Activated naive CD4-positive, alpha-beta T cell treated with anti-CD3 and anti-CD28 coated beads for 36 hours (primary cell): ENCODE measurements around the gene ACER3. TPM values are rescaled to one million over a fixed set of nuclear protein-coding genes. Genes with fewer than 3 reads are reported as not detected.
A peak's percentile ranks its signal among the peaks of the same experiment; 100 is the strongest.
"Not testable (repeated sequence)": the region's sequence is repeated elsewhere in the genome, so short reads cannot be mapped to it uniquely, and the experiment has no call there.

ENCODE experiments used
- CTCF ChIA-PET: fragments of 350-600 bp; sonication (Branson Sonifier 250); formaldehyde crosslinking; loops from one replicate; lab custom pipeline; 2021; ENCODE audit warnings: antibody characterized with exemption; lab: Charles Lee
- DNase-seq: peaks from one replicate; pipeline ENCODE4 v3.0.0-alpha.2; 2020
- H3K27ac Mint-ChIP-seq: one replicate; pipeline ENCODE4 v1.8.0; 2021; ENCODE audit warnings: mild to moderate bottlenecking, mixed read lengths
- H3K27me3 Mint-ChIP-seq: one replicate; pipeline ENCODE4 v1.8.0; 2021; ENCODE audit warnings: low read depth, mixed read lengths
- H3K36me3 Mint-ChIP-seq: one replicate; pipeline ENCODE4 v1.8.0; 2021; ENCODE audit warnings: low read depth, mixed read lengths
- H3K4me1 Mint-ChIP-seq: one replicate; pipeline ENCODE4 v1.8.0; 2021; ENCODE audit warnings: low read depth, mixed read lengths
- H3K4me3 Mint-ChIP-seq: one replicate; pipeline ENCODE4 v1.8.0; 2021; ENCODE audit warnings: mild to moderate bottlenecking, moderate library complexity, mixed read lengths
- H3K9me3 Mint-ChIP-seq: one replicate; pipeline ENCODE4 v1.8.0; 2021; ENCODE audit warnings: mixed read lengths
- intact Hi-C: fragments of 100-400 bp; cut with micrococcal nuclease; formaldehyde crosslinking; loops from one replicate; pipeline ENCODE4 v1.15.1; 2023
- total RNA-seq, 2 experiments: library from RNA; stranded (reverse); gene quantifications; one replicate each; pipeline ENCODE4 v1.2.3, GENCODE V29; 2021

Gene ACER3
- total RNA-seq, 2 experiments from 2014 or later: 7.6 to 10.0 TPM

DNA sequence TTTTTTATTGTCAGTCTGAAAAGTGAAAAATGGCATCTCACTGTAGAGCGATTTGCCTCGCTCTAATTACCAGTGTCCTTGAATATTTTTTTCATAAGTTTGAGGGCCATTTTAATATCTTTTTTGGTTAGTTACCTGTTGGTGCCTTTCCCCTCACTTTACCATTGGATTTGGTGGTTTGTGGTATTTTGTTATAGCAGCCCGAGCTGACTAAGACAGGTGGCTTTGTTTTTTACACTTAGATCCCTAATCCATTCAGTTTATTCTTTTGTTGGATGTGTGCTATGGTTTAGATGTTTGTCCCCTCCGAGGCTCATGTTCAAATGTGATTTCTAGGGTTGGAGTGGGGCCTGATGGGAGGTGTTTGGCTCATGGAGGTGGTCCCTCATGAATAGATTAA, 199.5 kb downstream of the ACER3 start:
- DNase-seq: no peak
- CTCF ChIA-PET: interaction anchor here (1.4 to 1.8 kb wide), 2 partner anchors 13 to 31 kb away, joined by 4 to 5 read pairs; no protein-coding TSS in a partner anchor
- intact Hi-C loops: no loop called here
- H3K9me3 Mint-ChIP-seq: peaks cover 9% of the 10 kb centered on the region
- H3K27ac Mint-ChIP-seq: no peak overlapping the region
- no peak overlapping the region for H3K4me3 Mint-ChIP-seq
- H3K36me3 Mint-ChIP-seq: no peaks in the 10 kb centered on the region
- no peaks in the 10 kb centered on the region for H3K27me3 Mint-ChIP-seq
- no peaks in the 10 kb centered on the region for H3K4me1 Mint-ChIP-seq

DNA sequence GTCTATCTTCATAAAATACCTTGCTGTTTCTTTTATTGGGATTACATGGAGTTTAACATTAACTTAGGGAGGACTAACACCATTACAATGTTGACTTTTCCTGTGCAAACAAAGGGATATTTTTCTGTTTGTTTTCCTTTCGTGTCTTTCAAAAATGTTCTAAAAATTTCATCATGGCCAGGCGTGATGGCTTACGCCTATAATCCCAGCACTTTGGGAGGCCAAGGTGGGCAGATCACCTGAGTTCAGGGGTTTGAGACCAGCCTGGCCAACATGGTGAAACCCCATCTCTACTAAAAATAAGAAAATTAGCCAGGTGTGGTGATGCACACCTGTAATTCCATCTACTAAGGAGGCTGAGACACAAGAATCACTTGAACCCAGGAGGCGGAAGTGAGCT, 200.5 kb downstream of the ACER3 start:
- intact Hi-C loops, H3K4me1 Mint-ChIP-seq, H3K4me3 Mint-ChIP-seq, DNase-seq, H3K9me3 Mint-ChIP-seq, H3K27me3 Mint-ChIP-seq, H3K36me3 Mint-ChIP-seq, H3K27ac Mint-ChIP-seq: not testable (repeated sequence)
- CTCF ChIA-PET: interaction anchor here (1.4 to 1.8 kb wide), 2 partner anchors 14 to 30 kb away, joined by 4 to 5 read pairs; no protein-coding TSS in a partner anchor

DNA sequence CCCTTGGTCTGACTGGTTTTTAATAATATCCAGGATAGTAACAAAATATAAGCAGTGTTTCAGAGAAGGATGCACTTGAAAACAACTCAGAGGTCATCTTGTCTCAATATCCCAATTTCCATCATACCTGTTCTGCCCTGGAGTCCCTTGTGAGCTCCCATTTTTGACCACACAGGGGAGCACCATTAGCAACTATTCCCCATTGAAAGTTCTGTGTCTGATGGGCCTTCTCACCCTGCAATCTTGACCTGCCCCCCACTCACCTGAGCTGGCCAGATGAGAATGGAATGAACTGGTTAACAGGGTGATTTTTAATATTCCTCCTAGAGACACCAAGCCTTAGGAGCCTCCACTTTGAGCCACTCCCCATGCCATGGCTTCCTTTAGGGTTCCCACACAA, 202.2 kb downstream of the ACER3 start:
- Mint-ChIP-seq H3K27ac (no peak overlapping the region), H3K27me3 (no peaks in the 10 kb centered on the region), H3K36me3 (no peaks in the 10 kb centered on the region), H3K4me3 (no peak overlapping the region), H3K9me3 (no peaks in the 10 kb centered on the region), H3K4me1 (peaks cover 8% of the 10 kb centered on the region)
- intact Hi-C loops: no loop called here
- CTCF ChIA-PET: interaction anchor here (0.9 to 4.4 kb wide), 3 partner anchors 12 to 28 kb away, joined by 3 to 33 read pairs (median 3); no protein-coding TSS in a partner anchor
- no peak for DNase-seq

DNA sequence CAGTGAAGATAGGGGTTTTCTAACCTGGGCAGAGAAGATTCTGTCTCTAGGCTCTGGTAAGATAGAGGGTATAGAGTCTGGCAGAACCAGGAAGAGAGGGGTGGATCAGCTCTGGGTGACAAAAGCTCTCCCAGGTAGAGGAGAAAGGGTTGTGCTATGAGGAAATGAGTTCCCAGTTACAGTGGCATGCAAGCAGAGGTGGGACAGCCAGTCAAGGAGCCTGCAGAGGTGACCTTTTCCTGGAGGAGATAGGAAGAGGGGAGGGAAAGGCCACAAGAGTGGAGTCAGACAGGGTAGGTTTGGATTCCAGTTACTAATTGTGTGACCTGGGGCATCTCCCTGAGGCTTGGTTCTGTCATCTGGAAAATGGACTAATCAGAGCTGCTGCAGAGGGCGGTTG, 202.7 kb downstream of the ACER3 start:
- intact Hi-C loops: no loop called here
- CTCF ChIA-PET: interaction anchor here (0.9 to 4.4 kb wide), 3 partner anchors 8 to 28 kb away, joined by 3 to 33 read pairs (median 4); no protein-coding TSS in a partner anchor
- Mint-ChIP-seq H3K4me3 (no peak overlapping the region), H3K9me3 (no peaks in the 10 kb centered on the region), H3K36me3 (no peaks in the 10 kb centered on the region), H3K4me1 (peaks cover 9% of the 10 kb centered on the region), H3K27ac (no peak overlapping the region), H3K27me3 (no peaks in the 10 kb centered on the region)
- DNase-seq: no peak

DNA sequence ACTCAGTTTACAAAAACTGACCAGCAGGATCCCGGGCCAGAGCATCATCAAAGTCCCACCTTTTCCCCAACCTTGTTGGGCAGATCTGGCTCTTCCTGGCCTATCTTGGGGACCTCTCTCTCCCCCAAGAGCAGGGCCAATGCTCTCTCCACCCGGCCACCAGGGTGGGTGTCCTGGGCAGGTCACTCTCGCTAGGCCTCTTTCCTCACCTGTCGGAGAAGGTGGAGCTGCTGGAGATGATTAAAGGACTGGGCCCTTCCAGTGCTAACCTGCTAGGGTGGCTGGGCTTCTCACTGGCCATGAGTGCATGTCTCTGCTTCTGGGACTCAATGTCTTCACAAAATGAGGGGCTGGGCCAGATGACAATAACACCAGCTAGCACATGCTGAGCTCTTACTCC, 203.1 kb downstream of the ACER3 start:
- H3K36me3 Mint-ChIP-seq: no peaks in the 10 kb centered on the region
- H3K4me1 Mint-ChIP-seq: peaks cover 10% of the 10 kb centered on the region
- H3K9me3 Mint-ChIP-seq: no peaks in the 10 kb centered on the region
- intact Hi-C loops: no loop called here
- H3K27me3 Mint-ChIP-seq: no peaks in the 10 kb centered on the region
- H3K27ac Mint-ChIP-seq: no peak overlapping the region
- no peak for DNase-seq
- H3K4me3 Mint-ChIP-seq: no peak overlapping the region
- CTCF ChIA-PET: interaction anchor here (1.2 to 4.4 kb wide), 4 partner anchors 9 to 27 kb away, joined by 4 to 33 read pairs (median 6); no protein-coding TSS in a partner anchor

DNA sequence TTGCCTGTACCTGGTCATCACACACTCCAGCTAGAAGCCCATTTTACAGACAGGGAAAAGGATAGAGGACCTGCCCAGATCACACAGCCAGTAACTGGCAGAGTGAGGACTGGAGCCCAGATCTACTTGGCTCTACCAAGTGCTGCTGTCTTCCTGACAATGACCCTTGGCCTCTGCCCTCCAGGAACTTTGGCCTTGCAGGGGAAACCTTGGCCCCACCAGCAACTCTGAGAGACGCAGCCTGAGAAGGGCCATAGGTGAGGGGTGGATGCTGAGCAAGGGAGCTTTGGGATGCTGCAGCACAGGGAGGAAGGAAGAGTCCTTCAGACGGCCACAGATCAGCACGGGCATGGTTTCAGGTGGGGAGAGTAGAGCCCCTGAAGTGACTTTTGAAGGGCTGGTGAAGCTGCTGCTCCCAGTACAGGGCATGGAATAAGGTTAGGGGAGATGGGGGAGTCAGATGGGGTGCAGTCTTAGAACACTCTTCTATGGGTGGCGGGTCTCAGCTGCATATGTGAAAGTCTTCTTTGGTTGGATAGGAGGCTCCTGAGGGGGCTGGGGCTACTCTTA, 204.0 kb downstream of the ACER3 start:
- CTCF ChIA-PET: interaction anchor here (1.0 to 4.4 kb wide), 7 partner anchors 12 to 146 kb away, joined by 3 to 33 read pairs (median 5); no protein-coding TSS in a partner anchor
- intact Hi-C loops: no loop called here
- Mint-ChIP-seq H3K4me3 (no peak overlapping the region), H3K9me3 (no peaks in the 10 kb centered on the region), H3K4me1 (peaks cover 10% of the 10 kb centered on the region), H3K27ac (no peak overlapping the region), H3K27me3 (no peaks in the 10 kb centered on the region), H3K36me3 (no peaks in the 10 kb centered on the region)
- no peak for DNase-seq

DNA sequence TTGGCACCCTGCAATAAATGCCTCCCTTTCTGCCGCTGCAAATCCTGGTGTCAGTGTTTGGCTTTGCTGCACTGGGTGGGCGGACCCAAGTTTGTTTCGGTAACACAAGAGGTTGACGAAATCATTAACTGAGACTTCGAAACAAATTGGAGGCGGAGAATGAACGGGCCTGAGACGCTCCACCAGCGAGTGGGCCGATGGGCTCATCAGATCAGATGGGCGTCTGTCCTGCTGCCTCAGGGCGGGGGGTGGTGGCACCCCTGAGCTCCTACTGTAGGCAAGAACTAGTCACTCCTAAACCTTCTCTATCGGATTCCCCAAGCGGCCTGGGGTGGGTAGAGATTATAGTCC, 205.1 kb downstream of the ACER3 start:
- CTCF ChIA-PET: interaction anchor here (0.5 to 4.4 kb wide), 5 partner anchors 14 to 217 kb away, joined by 3 to 33 read pairs (median 3); no protein-coding TSS in a partner anchor
- peak overlapping the region; percentile 77 for H3K4me3 Mint-ChIP-seq
- H3K36me3 Mint-ChIP-seq: no peaks in the 10 kb centered on the region
- intact Hi-C loops: loop anchor here (1.0 to 2.0 kb wide), 3 partner anchors 17 to 25 kb away; no protein-coding TSS in a partner anchor
- H3K9me3 Mint-ChIP-seq: no peaks in the 10 kb centered on the region
- H3K4me1 Mint-ChIP-seq: peaks cover 10% of the 10 kb centered on the region
- no peak overlapping the region for H3K27ac Mint-ChIP-seq
- H3K27me3 Mint-ChIP-seq: no peaks in the 10 kb centered on the region
- no peak for DNase-seq

DNA sequence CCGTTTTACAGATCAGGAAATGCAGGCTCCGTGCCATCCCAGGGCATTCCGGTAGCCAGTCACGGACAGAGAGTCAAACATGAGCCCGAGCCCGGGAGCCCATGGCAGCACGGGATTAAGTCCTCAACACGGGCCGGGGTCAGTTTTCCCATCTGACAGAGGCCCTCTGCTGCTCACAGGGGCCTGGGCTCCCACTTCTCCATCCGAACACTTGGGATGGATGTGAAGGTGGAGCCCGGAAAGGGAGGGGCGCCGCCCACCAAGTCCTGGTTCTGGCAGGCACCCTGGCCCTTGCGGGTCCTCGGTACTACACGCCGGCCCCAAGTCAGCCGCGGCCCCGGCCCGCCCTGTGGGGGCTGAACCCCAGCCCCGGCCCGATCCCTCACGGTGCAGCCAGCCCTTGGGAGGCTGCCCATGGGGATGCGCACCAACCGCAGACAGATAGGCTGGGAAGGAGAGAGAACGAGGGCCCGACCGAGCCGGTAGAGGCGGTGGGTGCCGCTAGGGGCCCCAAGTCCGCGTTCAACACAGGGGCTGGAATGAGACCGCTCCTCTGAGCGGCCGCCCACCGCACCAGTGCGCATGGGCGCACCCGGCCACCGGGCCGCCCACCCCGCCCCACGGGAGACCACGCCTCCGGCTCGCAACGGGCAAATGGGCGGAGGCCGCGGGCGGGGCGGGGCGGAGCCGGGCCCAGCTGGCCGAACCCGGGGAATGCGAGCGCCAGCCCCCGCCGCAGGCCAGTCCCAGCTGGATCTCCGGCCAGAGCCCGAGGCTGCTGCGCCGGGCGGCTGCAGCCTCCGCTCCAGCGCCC, 205.7 kb downstream of the ACER3 start, which contains the start of gene CAPN5:
Gene CAPN5 (plus strand): TSS at position 743 of the 814 bp plus-strand sequence. CDS start 17,916 bp downstream, outside the sequence.
- Mint-ChIP-seq H3K36me3 (no peaks in the 10 kb centered on the region), H3K9me3 (no peaks in the 10 kb centered on the region), H3K4me3 (peak within 1 kb of the TSS; percentile 77), H3K27me3 (no peaks in the 10 kb centered on the region), H3K4me1 (peaks cover 10% of the 10 kb centered on the region), H3K27ac (no peak within 1 kb of the TSS)
- intact Hi-C loops: loop anchor here (1.0 to 2.0 kb wide), 3 partner anchors 16 to 25 kb away; no protein-coding TSS in a partner anchor
- DNase-seq: peak; percentile 82
- CTCF ChIA-PET: interaction anchor here (1.4 to 4.4 kb wide), 2 partner anchors 15 to 25 kb away, joined by 3 to 33 read pairs; no protein-coding TSS in a partner anchor

DNA sequence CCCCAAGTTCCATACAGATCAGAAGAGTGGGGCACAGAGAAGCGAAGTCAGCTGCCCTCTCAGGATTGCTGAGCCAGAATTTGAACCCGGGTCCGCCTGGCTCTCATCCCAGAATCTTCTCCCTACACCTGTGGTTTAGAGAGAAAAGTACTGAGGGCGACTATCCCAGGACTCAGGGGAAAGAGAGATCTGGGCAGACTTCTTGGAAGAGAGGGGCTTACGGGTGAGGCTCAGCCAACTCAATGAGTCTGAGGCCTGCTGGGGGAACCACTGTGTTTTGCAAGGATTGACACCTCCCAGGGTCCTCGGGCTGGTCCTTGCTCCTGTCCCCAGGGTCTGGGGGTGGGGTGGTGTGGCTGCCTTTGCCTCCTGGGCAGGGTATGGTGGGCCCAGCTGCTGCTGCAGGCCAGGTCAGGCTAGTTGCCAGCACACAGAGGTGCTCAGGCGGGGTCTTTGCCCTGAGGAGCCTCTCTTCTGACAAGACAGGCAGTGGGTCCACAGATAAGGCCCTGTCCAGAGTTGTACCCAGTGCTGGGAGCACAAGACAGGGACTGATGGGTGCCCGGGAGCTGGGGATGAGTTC, 207.2 kb downstream of the ACER3 start:
- Mint-ChIP-seq H3K4me1 (peaks cover 19% of the 10 kb centered on the region), H3K9me3 (no peaks in the 10 kb centered on the region), H3K36me3 (no peaks in the 10 kb centered on the region), H3K27ac (no peak overlapping the region), H3K4me3 (peak overlapping the region; percentile 64), H3K27me3 (no peaks in the 10 kb centered on the region)
- CTCF ChIA-PET: interaction anchor here (0.9 kb wide), 1 partner anchor 24 kb away, joined by 3 read pairs; no protein-coding TSS in a partner anchor
- no peak for DNase-seq
- intact Hi-C loops: loop anchor here (2.0 kb wide), 1 partner anchor 15 kb away; no protein-coding TSS in a partner anchor

DNA sequence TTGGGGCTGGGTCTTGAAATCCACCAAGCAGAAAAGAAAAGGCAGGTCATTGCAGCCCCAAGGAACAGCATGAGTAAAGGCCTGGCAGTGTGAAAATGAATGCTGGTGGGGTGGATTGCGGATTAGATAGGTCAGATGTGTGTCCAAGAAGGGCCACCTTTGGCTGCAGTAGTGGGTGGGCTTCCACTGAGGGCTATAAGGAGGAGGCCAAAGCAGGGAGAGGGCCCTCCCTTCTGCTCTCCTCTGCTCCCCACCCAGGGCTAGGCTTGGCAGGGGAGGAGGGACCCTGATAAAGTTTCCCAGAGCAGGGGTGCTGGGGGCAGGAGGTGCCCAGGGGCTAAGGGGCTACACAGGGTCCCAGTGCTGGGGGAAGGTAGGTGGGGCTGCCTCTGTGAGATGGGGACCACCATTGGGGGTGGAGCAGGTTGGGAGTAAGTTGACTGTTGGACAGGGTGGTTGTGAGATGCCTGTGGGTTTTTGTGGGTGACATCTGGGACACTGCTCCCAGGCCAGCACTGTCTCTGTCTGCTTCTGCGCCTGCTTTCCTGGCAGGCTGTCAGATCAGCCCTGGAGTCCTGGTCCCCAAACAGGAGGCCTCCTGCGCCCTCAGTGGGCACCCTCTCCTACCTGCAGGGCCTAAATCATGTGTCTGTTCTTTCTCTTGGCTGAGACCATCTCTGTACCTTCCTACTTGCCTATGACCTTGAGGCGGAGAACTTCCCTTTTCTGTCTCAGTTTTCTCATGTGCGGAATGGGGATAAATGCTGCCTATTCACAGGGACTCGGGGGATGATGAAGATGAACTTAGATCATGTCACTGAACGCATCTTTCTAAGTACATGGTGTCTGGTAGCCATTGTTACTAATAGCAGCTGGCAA, 208.0 kb downstream of the ACER3 start:
- Mint-ChIP-seq H3K27me3 (no peaks in the 10 kb centered on the region), H3K9me3 (no peaks in the 10 kb centered on the region), H3K4me3 (no peak overlapping the region), H3K36me3 (no peaks in the 10 kb centered on the region), H3K27ac (no peak overlapping the region), H3K4me1 (peaks cover 23% of the 10 kb centered on the region)
- intact Hi-C loops: no loop called here
- CTCF ChIA-PET: interaction anchor here (0.9 kb wide), 1 partner anchor 23 kb away, joined by 3 read pairs; no protein-coding TSS in a partner anchor
- no peak for DNase-seq

DNA sequence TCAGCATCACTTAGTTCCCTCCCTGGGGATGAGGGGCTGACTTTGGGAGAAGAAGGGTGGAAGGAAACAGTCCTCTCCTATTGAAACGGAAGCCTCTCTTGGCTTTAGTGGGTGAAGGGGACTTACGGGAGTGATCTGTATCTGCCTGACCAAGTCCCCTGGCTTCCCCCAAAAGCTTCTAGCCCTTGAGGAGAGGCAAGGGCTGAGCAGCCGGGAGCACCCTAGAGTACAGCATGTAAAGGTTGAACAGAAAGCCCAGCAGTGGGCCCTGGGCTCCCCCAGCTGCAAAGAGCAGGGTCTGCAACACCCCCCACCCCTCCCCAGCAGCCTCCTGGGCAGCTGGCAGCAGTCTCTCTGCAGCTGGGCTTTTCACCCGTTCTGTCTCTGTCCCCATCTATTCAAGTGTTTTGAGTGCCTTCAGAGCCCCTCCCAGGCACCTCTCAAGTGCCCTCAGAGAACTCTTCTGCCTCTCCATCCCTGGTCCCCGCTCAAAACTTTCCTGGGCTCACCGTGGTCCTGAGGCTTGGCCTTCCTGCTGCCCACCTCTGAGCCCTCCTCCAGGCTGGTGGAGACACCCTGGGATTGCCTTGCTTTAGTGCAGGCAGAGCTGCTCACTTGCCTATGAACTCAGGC, 208.7 kb downstream of the ACER3 start:
- H3K4me1 Mint-ChIP-seq: peaks cover 23% of the 10 kb centered on the region
- no peaks in the 10 kb centered on the region for H3K36me3 Mint-ChIP-seq
- DNase-seq: no peak
- H3K27ac Mint-ChIP-seq: no peak overlapping the region
- no peaks in the 10 kb centered on the region for H3K27me3 Mint-ChIP-seq
- CTCF ChIA-PET: no interaction called here
- no peaks in the 10 kb centered on the region for H3K9me3 Mint-ChIP-seq
- no peak overlapping the region for H3K4me3 Mint-ChIP-seq
- intact Hi-C loops: no loop called here
